ENCODE results near the gene PLCB2. TPM values are rescaled to one million over a fixed set of nuclear protein-coding genes. Genes with fewer than 3 reads are reported as not detected.

PLCB2 gene
- total and polyA plus RNA-seq, 7 donors: 0.73 to 4.6 (median 2.0) TPM

GRCh38 chr15:40286061-40286532 is 21.6 kb downstream of the PLCB2 start:
- intact Hi-C loops (cut with DNase I): no loop called here
- WGBS, 3 donors: 88 to 90% (median 89%) methylated on average over 7 of the region's 7 CpGs
- H3K4me1 ChIP-seq: peaks cover 12% of the 10 kb centered on the region
- no peaks in the 10 kb centered on the region for H3K36me3 ChIP-seq (ENCODE audit: insufficient read depth in 1 of 2, low read depth in 1 of 2)
- peaks cover 0 to 26% (median 25%) of the 10 kb centered on the region in 3 donors for H3K27me3 ChIP-seq (ENCODE audit: insufficient read depth in 3 of 3, low read length in 2 of 3)
- TF ChIP-seq CTCF (IDR thresholded peaks at IDR 0.05): no peak
- H3K4me3 ChIP-seq: no peak overlapping the region
- H3K27ac ChIP-seq: no peak overlapping the region
- DNase-seq: no peak
- no peaks in the 10 kb centered on the region for H3K9me3 ChIP-seq
- no peak for ATAC-seq

- DNase-seq (no peak), ATAC-seq (no peak)
- 38 to 53% (median 44%) methylated on average over 1 of the region's 1 CpG for WGBS, 3 donors
- H3K4me3 ChIP-seq: no peak overlapping the region
- TF ChIP-seq CTCF (IDR thresholded peaks at IDR 0.05): no peak
- H3K36me3 ChIP-seq (ENCODE audit: insufficient read depth in 1 of 2, low read depth in 1 of 2): no peaks in the 10 kb centered on the region
- intact Hi-C loops (cut with DNase I): no loop called here
- H3K9me3 ChIP-seq: no peaks in the 10 kb centered on the region
- H3K27me3 ChIP-seq (ENCODE audit: insufficient read depth in 3 of 3, low read length in 2 of 3): peaks cover 0 to 30% (median 28%) of the 10 kb centered on the region in 3 donors
- H3K27ac ChIP-seq: no peak overlapping the region
- H3K4me1 ChIP-seq: peaks cover 12% of the 10 kb centered on the region
Measured at GRCh38 chr15:40285554-40286011, 22.2 kb downstream of the PLCB2 start.

GRCh38 chr15:40285151-40285550 is 22.6 kb downstream of the PLCB2 start:
- H3K27ac ChIP-seq: no peak overlapping the region
- 77 to 85% (median 79%) methylated on average over 4 of the region's 4 CpGs for WGBS, 3 donors
- H3K27me3 ChIP-seq (ENCODE audit: insufficient read depth in 3 of 3, low read length in 2 of 3): peaks cover 0 to 34% (median 30%) of the 10 kb centered on the region in 3 donors
- intact Hi-C loops (cut with DNase I): no loop called here
- H3K36me3 ChIP-seq (ENCODE audit: insufficient read depth in 1 of 2, low read depth in 1 of 2): no peaks in the 10 kb centered on the region
- no peak for TF ChIP-seq CTCF (IDR thresholded peaks at IDR 0.05)
- no peak for ATAC-seq
- H3K4me1 ChIP-seq: peaks cover 12% of the 10 kb centered on the region
- no peak for DNase-seq
- no peak overlapping the region for H3K4me3 ChIP-seq
- no peaks in the 10 kb centered on the region for H3K9me3 ChIP-seq

- Histone ChIP-seq H3K4me1 (peaks cover 12% of the 10 kb centered on the region), H3K9me3 (no peaks in the 10 kb centered on the region), H3K4me3 (no peak overlapping the region), H3K36me3 (ENCODE audit: insufficient read depth in 1 of 2, low read depth in 1 of 2) (no peaks in the 10 kb centered on the region), H3K27ac (no peak overlapping the region), H3K27me3 (ENCODE audit: insufficient read depth in 3 of 3, low read length in 2 of 3) (peaks cover 0 to 47% (median 31%) of the 10 kb centered on the region in 3 donors)
- WGBS, 3 donors: 31 to 35% (median 31%) methylated on average over 33 of the region's 33 CpGs
- DNase-seq: no peak
- no peak for ATAC-seq
- intact Hi-C loops (cut with DNase I): no loop called here
- TF ChIP-seq CTCF (IDR thresholded peaks at IDR 0.05): no peak
Measured at GRCh38 chr15:40283615-40284300, 24.0 kb downstream of the PLCB2 start.
